NCI-H2081 treated with DMSO at 0.1 percent for 48 hours (cell line): ENCODE measurements around the gene PHF12.

Experiments
- DNase-seq: peaks from one replicate; lab custom pipeline; 2025; lab: John Stamatoyannopoulos, UW

The PHF12 gene

GRCh38 chr17:28975031-28975430 is 23.7 kb upstream of the PHF12 start:
- DNase-seq, result no peak

- DNase-seq, result no peak
Measured at GRCh38 chr17:28974451-28974850, 23.1 kb upstream of the PHF12 start.

GRCh38 chr17:28973425-28973824 is 22.1 kb upstream of the PHF12 start:
- no peak for DNase-seq

GRCh38 chr17:28972437-28972836 is 21.1 kb upstream of the PHF12 start:
- no peak for DNase-seq

- DNase-seq, result no peak
Measured at GRCh38 chr17:28970879-28971278, 19.6 kb upstream of the PHF12 start.

GRCh38 chr17:28969706-28970393 is 18.5 kb upstream of the PHF12 start:
- DNase-seq, result no peak

GRCh38 chr17:28968914-28969295 is 17.6 kb upstream of the PHF12 start:
- no peak for DNase-seq

- DNase-seq, result no peak
Measured at GRCh38 chr17:28968231-28968913, 17.1 kb upstream of the PHF12 start.

GRCh38 chr17:28967221-28968135 is 16.2 kb upstream of the PHF12 start:
- DNase-seq, result no peak

GRCh38 chr17:28963841-28964240 is 12.5 kb upstream of the PHF12 start:
- no peak for DNase-seq

GRCh38 chr17:28963055-28963611 is 11.8 kb upstream of the PHF12 start:
- no peak for DNase-seq

GRCh38 chr17:28961391-28961790 is 10.1 kb upstream of the PHF12 start:
- no peak for DNase-seq

GRCh38 chr17:28960256-28961061 is 9.1 kb upstream of the PHF12 start:
- DNase-seq, result no peak

GRCh38 chr17:28959471-28959871 is 8.2 kb upstream of the PHF12 start:
- DNase-seq, result no peak

GRCh38 chr17:28958820-28959455 is 7.6 kb upstream of the PHF12 start:
- no peak for DNase-seq

- DNase-seq, result no peak
Measured at GRCh38 chr17:28957992-28958355, 6.7 kb upstream of the PHF12 start.

GRCh38 chr17:28957277-28957991 is 6.1 kb upstream of the PHF12 start:
- DNase-seq, result no peak

- DNase-seq, result no peak
Measured at GRCh38 chr17:28956861-28957260, 5.5 kb upstream of the PHF12 start.

- DNase-seq, result no peak
Measured at GRCh38 chr17:28956112-28956511, 4.8 kb upstream of the PHF12 start.

- DNase-seq, result no peak
Measured at GRCh38 chr17:28955408-28955807, 4.1 kb upstream of the PHF12 start.

GRCh38 chr17:28954886-28955285 is 3.6 kb upstream of the PHF12 start:
- DNase-seq, result no peak
